Stimulated activated CD4-positive, alpha-beta T cell treated with anti-CD3 and anti-CD28 coated beads, TNF-alpha, amount 100 ng/mL, for 48 hours (primary cell): Measurements from ENCODE around the gene GPR153.
A peak's percentile ranks its signal among the peaks of the same experiment; 100 is the strongest.
"Not testable (repeated sequence)": the region's sequence is repeated elsewhere in the genome, so short reads cannot be mapped to it uniquely, and the experiment has no call there.

Experiments used
- DNase-seq, 3 donors: peaks; one replicate each; pipeline ENCODE4 v3.0.0-alpha.2; 2020; ENCODE audit warnings: low read depth in 3 of 3

GPR153 gene

GRCh38 chr1:6233376-6233775, 27.5 kb downstream of the GPR153 start:
- no peak for DNase-seq

GRCh38 chr1:6225651-6226050, 35.2 kb downstream of the GPR153 start:
- no peak for DNase-seq

- DNase-seq, result no peak
These were observed 36.2 kb downstream of the GPR153 start for GRCh38 chr1:6224718-6225117.

- DNase-seq, result no peak
These were observed 37.3 kb downstream of the GPR153 start for GRCh38 chr1:6223617-6224016.

GRCh38 chr1:6222636-6223035, 38.3 kb downstream of the GPR153 start:
- DNase-seq, result no peak

GRCh38 chr1:6221210-6221784, 39.6 kb downstream of the GPR153 start:
- DNase-seq, result no peak

- DNase-seq, result no peak
These were observed 40.7 kb downstream of the GPR153 start for GRCh38 chr1:6220236-6220635.

GRCh38 chr1:6219641-6220040, 41.3 kb downstream of the GPR153 start:
- not testable (repeated sequence) for DNase-seq

GRCh38 chr1:6218375-6219164, 42.3 kb downstream of the GPR153 start:
- DNase-seq, result no peak

GRCh38 chr1:6212193-6212959, 48.5 kb downstream of the GPR153 start:
- no peak for DNase-seq

- no peak for DNase-seq
These were observed 49.2 kb downstream of the GPR153 start for GRCh38 chr1:6211731-6212130.

- no peak for DNase-seq
These were observed 50.1 kb downstream of the GPR153 start for GRCh38 chr1:6210591-6211355.

- DNase-seq, result no peak
These were observed 51.0 kb downstream of the GPR153 start for GRCh38 chr1:6209661-6210580.

GRCh38 chr1:6208723-6209660, 51.9 kb downstream of the GPR153 start:
- no peak for DNase-seq

- no peak for DNase-seq
These were observed 53.0 kb downstream of the GPR153 start for GRCh38 chr1:6207921-6208320.

GRCh38 chr1:6207075-6207885, 53.6 kb downstream of the GPR153 start:
- no peak for DNase-seq

GRCh38 chr1:6206520-6206855, 54.4 kb downstream of the GPR153 start:
- DNase-seq, result no peak

- DNase-seq, result peak; percentile 47 to 61 (median 60)
These were observed 54.9 kb downstream of the GPR153 start, which contains the start of gene RNF207 for GRCh38 chr1:6205849-6206519. Gene RNF207 (plus strand): TSS chr1:6206119. CDS start chr1:6206536, 417 bp downstream.
